HCT116 (cell line): ENCODE data around the gene OPCML. TPM values are rescaled to one million over a fixed set of nuclear protein-coding genes. Genes with fewer than 3 reads are reported as not detected.

Source experiments
- ATAC-seq: fragments of 200-7000 bp; cut with Tn5 transposase; 2 replicates; pipeline ENCODE4 v1.9.1; 2020; ENCODE audit warnings: mild to moderate bottlenecking, moderate library complexity
- BruUV-seq: library from RNA; stranded (reverse); fragments of 400-500 nt; replicated peaks from 2 replicates; lab custom pipeline; 2021; lab: Mats Ljungman, UMichigan
- CTCF ChIA-PET: fragments of 300-600 bp; sonication (Branson Sonifier 250); formaldehyde crosslinking; loops from one replicate; lab custom pipeline; 2021; ENCODE audit warnings: antibody characterized with exemption; lab: Charles Lee
- POLR2A ChIA-PET: fragments of 300-600, 350-600 bp; sonication (Branson Sonifier 250); formaldehyde crosslinking; loops from one replicate; lab custom pipeline; 2021; ENCODE audit warnings: antibody characterized with exemption; lab: Charles Lee
- RAD21 ChIA-PET, 2 experiments: fragments of 300-600 bp; sonication (Branson Sonifier 250); formaldehyde crosslinking; loops; one replicate each; lab custom pipeline; 2023; ENCODE audit warnings: low total read pairs in 2 of 2; ENCODE audit not compliant: uncharacterized antibody in 2 of 2, unreplicated experiment in 2 of 2, low non-redundant PET in 1 of 2; lab: Charles Lee
- DNase-seq: peaks from one replicate; pipeline ENCODE4 v3.0.0-alpha.2; 2010; ENCODE audit warnings: low read depth, low spot score
- H2AFZ ChIP-seq: fragments of 200-600 bp; shearing (Covaris generic), sonication (generic); 2 replicates; pipeline ENCODE4 v1.6.1; 2017; ENCODE audit warnings: low read depth, mixed run types, mixed read lengths, antibody characterized with exemption, low read length; ENCODE audit not compliant: poor library complexity, severe bottlenecking
- H3K27ac ChIP-seq: 2 replicates; pipeline ENCODE4 v1.5.1; 2012; ENCODE audit warnings: low read depth, low read length
- H3K27me3 ChIP-seq: fragments of 200-600 bp; sonication (generic); 2 replicates; pipeline ENCODE4 v1.6.1; 2016; ENCODE audit warnings: mixed run types, low read length, mixed read lengths; ENCODE audit not compliant: insufficient read depth
- H3K36me3 ChIP-seq, 2 experiments: fragments of 200-500 bp in 1 of 2; fragments of 200-600 bp in 1 of 2; sonication (Bioruptor generic) in 1 of 2; sonication (generic) in 1 of 2; 2 replicates each; pipeline versions ENCODE4 v1.5.1 to v1.6.1; 2014 to 2016; ENCODE audit warnings: low read length in 2 of 2, inconsistent platforms in 1 of 2, mixed read lengths in 1 of 2, mixed run types in 1 of 2; ENCODE audit not compliant: insufficient read depth in 2 of 2, control insufficient read depth in 1 of 2
- H3K4me1 ChIP-seq, 2 experiments: fragments of 200-600 bp in 1 of 2; sonication (generic) in 1 of 2; 2 replicates each; pipeline versions ENCODE4 v1.5.1 to v1.6.1; 2012 to 2017; ENCODE audit warnings: low read length in 2 of 2, inconsistent platforms in 1 of 2, mild to moderate bottlenecking in 1 of 2, mixed read lengths in 1 of 2, mixed run types in 1 of 2, moderate library complexity in 1 of 2; ENCODE audit not compliant: insufficient read depth in 2 of 2, control insufficient read depth in 1 of 2
- H3K4me2 ChIP-seq: fragments of 200-600 bp; sonication (generic); 2 replicates; pipeline ENCODE4 v1.6.1; 2017; ENCODE audit warnings: mixed run types, low read length, mixed read lengths
- H3K4me3 ChIP-seq, 2 experiments: fragments of 200-600 bp in 1 of 2; sonication (generic) in 1 of 2; replicated peaks in 1 of 2; 2 replicates each; pipeline ENCODE4 v1.5.1; 2011 to 2016; ENCODE audit warnings: low read length in 2 of 2, control low read depth in 1 of 2, low read depth in 1 of 2, mild to moderate bottlenecking in 1 of 2, mixed read lengths in 1 of 2, mixed run types in 1 of 2
- H3K79me2 ChIP-seq: fragments of 200-600 bp; sonication (generic); 2 replicates; pipeline ENCODE4 v1.6.1; 2017; ENCODE audit warnings: mild to moderate bottlenecking, mixed run types, low read length, moderate library complexity, mixed read lengths; ENCODE audit not compliant: insufficient read depth
- H3K9ac ChIP-seq: fragments of 200-600 bp; sonication (generic); 2 replicates; pipeline ENCODE4 v1.6.1; 2016; ENCODE audit warnings: low read length, mixed read lengths
- H3K9me2 ChIP-seq: fragments of 200-600 bp; sonication (generic), shearing (Covaris generic); 2 replicates; pipeline ENCODE4 v1.6.1; 2017; ENCODE audit warnings: mixed run types, mild to moderate bottlenecking, moderate library complexity; ENCODE audit not compliant: insufficient read depth
- H3K9me3 ChIP-seq, 2 experiments: fragments of 200-500 bp in 1 of 2; fragments of 200-600 bp in 1 of 2; sonication (Bioruptor generic) in 1 of 2; sonication (generic) in 1 of 2; 2 replicates each; pipeline ENCODE4 v1.6.1; 2014 to 2017; ENCODE audit warnings: low read length in 2 of 2, mixed read lengths in 2 of 2, inconsistent platforms in 1 of 2, low read depth in 1 of 2, mild to moderate bottlenecking in 1 of 2, mixed run types in 1 of 2, moderate library complexity in 1 of 2; ENCODE audit not compliant: control insufficient read depth in 1 of 2, insufficient read depth in 1 of 2
- H4K20me1 ChIP-seq: fragments of 200-600 bp; sonication (generic), shearing (Covaris generic); 2 replicates; pipeline ENCODE4 v1.6.1; 2017; ENCODE audit warnings: mixed run types, mild to moderate bottlenecking, moderate library complexity; ENCODE audit not compliant: insufficient read depth
- CEBPB ChIP-seq: IDR thresholded peaks from 2 replicates; pipeline ENCODE4 v1.6.1; 2012; ENCODE audit warnings: low read depth
- EGR1 ChIP-seq: IDR thresholded peaks from 2 replicates; pipeline ENCODE4 v1.6.1; 2012; ENCODE audit warnings: low read depth
- FOSL1 ChIP-seq: IDR thresholded peaks from 2 replicates; pipeline ENCODE4 v1.6.1; 2012; ENCODE audit warnings: low read depth
- POLR2A ChIP-seq: IDR thresholded peaks from 2 replicates; pipeline ENCODE4 v1.7.0; 2011; ENCODE audit warnings: borderline replicate concordance; ENCODE audit not compliant: insufficient read depth, insufficient read length; ENCODE audit errors: extremely low read depth
- POLR2AphosphoS5 ChIP-seq: IDR thresholded peaks from 2 replicates; pipeline ENCODE4 v1.6.1; 2011; ENCODE audit warnings: mild to moderate bottlenecking, low read depth, low read length, moderate library complexity
- SIN3A ChIP-seq: IDR thresholded peaks from 2 replicates; pipeline ENCODE4 v1.6.1; 2012; ENCODE audit warnings: low read depth
- SP1 ChIP-seq: IDR thresholded peaks from 2 replicates; pipeline ENCODE4 v1.6.1; 2012; ENCODE audit warnings: low read depth
- YY1 ChIP-seq: IDR thresholded peaks from 2 replicates; pipeline ENCODE4 v1.6.1; 2011; ENCODE audit warnings: low read length, low read depth, moderate library complexity, mild to moderate bottlenecking; ENCODE audit not compliant: insufficient replicate concordance; ENCODE audit errors: extremely low read depth
- intact Hi-C: fragments of 100-400 bp; cut with micrococcal nuclease; formaldehyde crosslinking; loops from 2 replicates; pipeline ENCODE4 v1.10.0; 2022
- total RNA-seq: library from RNA; stranded (reverse); gene quantifications from one replicate; pipeline ENCODE4 v1.2.1, GENCODE V29; 2021; ENCODE audit not compliant: unreplicated experiment

Gene OPCML
- total RNA-seq, 1 experiment from 2014 or later, result not detected

DNA sequence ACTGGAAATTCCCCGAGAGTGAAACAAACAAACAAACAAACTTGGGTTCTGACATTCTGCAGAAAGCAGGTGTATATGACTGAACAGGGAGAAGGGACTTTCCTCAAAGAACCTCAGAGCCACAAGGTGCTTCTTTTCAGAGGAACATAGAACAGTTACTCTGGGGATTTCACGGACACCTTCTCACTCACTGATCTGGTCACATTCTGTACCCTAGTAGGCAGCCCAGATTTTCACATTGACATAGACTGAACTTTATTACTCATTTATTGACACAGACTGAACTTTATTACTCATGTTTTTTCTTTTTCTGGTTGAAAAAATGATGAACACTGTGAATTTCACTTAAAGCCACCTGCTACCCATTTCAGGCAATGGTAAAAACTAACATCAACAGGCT lies 263.0 kb downstream of the OPCML start:
- ChIA-PET CTCF (no interaction called here), POLR2A (no interaction called here), RAD21 (no interaction called here)
- ATAC-seq (no peak), DNase-seq (no peak)
- Histone ChIP-seq H3K4me2 (no peak overlapping the region), H3K27me3 (no peaks in the 10 kb centered on the region), H2AFZ (no peak overlapping the region), H4K20me1 (no peaks in the 10 kb centered on the region), H3K9ac (no peak overlapping the region), H3K9me3 (peaks cover 5 to 8% of the 10 kb centered on the region in 2 experiments; a peak in 2 of 4 replicates), H3K27ac (no peak overlapping the region), H3K36me3 (no peaks in the 10 kb centered on the region), H3K4me1 (no peaks in the 10 kb centered on the region), H3K9me2 (no peaks in the 10 kb centered on the region), H3K4me3 (no peak overlapping the region), H3K79me2 (no peaks in the 10 kb centered on the region)
- no peak for TF ChIP-seq SP1
- TF ChIP-seq EGR1, result no peak
- no peak for TF ChIP-seq SIN3A
- no peak for TF ChIP-seq POLR2AphosphoS5
- BruUV-seq, result no TSS peak
- intact Hi-C loops, result no loop called here

DNA sequence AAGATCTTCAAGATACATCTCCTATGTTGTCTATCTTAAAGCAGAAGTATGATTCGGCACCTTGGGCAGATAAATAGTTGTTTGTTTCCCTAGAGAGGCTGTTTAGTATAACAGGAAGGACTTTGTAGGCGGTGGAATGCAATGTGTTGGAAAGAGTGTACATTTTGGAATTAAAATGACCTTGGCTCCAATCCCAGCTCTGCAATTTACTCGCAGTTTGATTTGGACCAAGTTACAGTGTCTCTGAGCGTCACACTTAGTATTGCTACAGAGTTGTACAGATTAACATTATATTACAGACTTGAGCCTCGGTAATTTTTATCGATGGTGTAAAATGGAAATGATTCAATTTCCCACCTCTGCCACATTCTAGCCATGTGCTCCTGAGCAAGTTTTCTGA lies 265.3 kb downstream of the OPCML start:
- Histone ChIP-seq H3K9ac (no peak overlapping the region), H3K9me2 (no peaks in the 10 kb centered on the region), H3K9me3 (peaks cover 7 to 11% of the 10 kb centered on the region in 2 experiments; a peak in 2 of 4 replicates), H4K20me1 (no peaks in the 10 kb centered on the region), H3K4me3 (no peak overlapping the region), H3K27me3 (no peaks in the 10 kb centered on the region), H3K36me3 (no peaks in the 10 kb centered on the region), H2AFZ (no peak overlapping the region), H3K79me2 (no peaks in the 10 kb centered on the region), H3K4me2 (no peak overlapping the region), H3K27ac (no peak overlapping the region), H3K4me1 (no peaks in the 10 kb centered on the region)
- POLR2A ChIA-PET, result no interaction called here
- BruUV-seq, result no TSS peak
- DNase-seq (no peak), ATAC-seq (no peak)
- CTCF ChIA-PET, result no interaction called here
- RAD21 ChIA-PET, result no interaction called here
- intact Hi-C loops, result no loop called here
- TF ChIP-seq FOSL1 (no peak), POLR2A (no peak), YY1 (no peak), SIN3A (no peak), CEBPB (no peak)
